ENCODE data around the gene ACP6. TPM values are rescaled to one million over a fixed set of nuclear protein-coding genes. Genes with fewer than 3 reads are reported as not detected.

Gene ACP6
- total RNA-seq, 2 experiments from 2014 or later: 20.0 to 38.6 TPM

- BruUV-seq (replicated peaks): no TSS peak
- H2AFZ ChIP-seq (ENCODE audit: low read length): no peak overlapping the region
- TF ChIP-seq, protein P1, sequence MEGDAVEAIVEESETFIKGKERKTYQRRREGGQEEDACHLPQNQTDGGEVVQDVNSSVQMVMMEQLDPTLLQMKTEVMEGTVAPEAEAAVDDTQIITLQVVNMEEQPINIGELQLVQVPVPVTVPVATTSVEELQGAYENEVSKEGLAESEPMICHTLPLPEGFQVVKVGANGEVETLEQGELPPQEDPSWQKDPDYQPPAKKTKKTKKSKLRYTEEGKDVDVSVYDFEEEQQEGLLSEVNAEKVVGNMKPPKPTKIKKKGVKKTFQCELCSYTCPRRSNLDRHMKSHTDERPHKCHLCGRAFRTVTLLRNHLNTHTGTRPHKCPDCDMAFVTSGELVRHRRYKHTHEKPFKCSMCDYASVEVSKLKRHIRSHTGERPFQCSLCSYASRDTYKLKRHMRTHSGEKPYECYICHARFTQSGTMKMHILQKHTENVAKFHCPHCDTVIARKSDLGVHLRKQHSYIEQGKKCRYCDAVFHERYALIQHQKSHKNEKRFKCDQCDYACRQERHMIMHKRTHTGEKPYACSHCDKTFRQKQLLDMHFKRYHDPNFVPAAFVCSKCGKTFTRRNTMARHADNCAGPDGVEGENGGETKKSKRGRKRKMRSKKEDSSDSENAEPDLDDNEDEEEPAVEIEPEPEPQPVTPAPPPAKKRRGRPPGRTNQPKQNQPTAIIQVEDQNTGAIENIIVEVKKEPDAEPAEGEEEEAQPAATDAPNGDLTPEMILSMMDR (conservative IDR thresholded peaks at IDR 0.05; ENCODE audit: low read length): no peak
- TF ChIP-seq EZH2phosphoT487 (IDR thresholded peaks at IDR 0.05; ENCODE audit: borderline replicate concordance, low read depth, low read length): no peak
- no peak for DNase-seq (ENCODE audit: low spot score)
- H3K4me3 ChIP-seq (ENCODE audit: low read depth, low read length, poor library complexity, severe bottlenecking): no peak overlapping the region
- H3K9me2 ChIP-seq (ENCODE audit: insufficient read depth, low read length): no peaks in the 10 kb centered on the region
- POLR2A ChIA-PET: no interaction called here
- no peak overlapping the region for H3K4me2 ChIP-seq (ENCODE audit: low read length)
- intact Hi-C loops (cut with micrococcal nuclease; ENCODE audit: unreplicated experiment): no loop called here
- peaks cover 9% of the 10 kb centered on the region; the same call in 1 of the 2 replicates for H3K79me2 ChIP-seq (ENCODE audit: insufficient read depth, low read depth, low read length)
- peaks cover 9% of the 10 kb centered on the region; the same call in 1 of the 2 replicates for H3K9me3 ChIP-seq (ENCODE audit: low read length)
- H3K36me3 ChIP-seq (ENCODE audit: insufficient read depth, low read length): no peaks in the 10 kb centered on the region
- H3K4me1 ChIP-seq (ENCODE audit: insufficient read depth, low read length, poor library complexity, severe bottlenecking): peaks cover 9% of the 10 kb centered on the region
- no peak overlapping the region for H3K27ac ChIP-seq (ENCODE audit: low read depth, low read length, poor library complexity, severe bottlenecking)
- CTCF ChIA-PET (ENCODE audit: unreplicated experiment): no interaction called here
- H4K20me1 ChIP-seq (ENCODE audit: insufficient read depth, low read length): no peaks in the 10 kb centered on the region
Observed at GRCh38 chr1:147673406-147673805, 3.1 kb upstream of the ACP6 start.

DNA sequence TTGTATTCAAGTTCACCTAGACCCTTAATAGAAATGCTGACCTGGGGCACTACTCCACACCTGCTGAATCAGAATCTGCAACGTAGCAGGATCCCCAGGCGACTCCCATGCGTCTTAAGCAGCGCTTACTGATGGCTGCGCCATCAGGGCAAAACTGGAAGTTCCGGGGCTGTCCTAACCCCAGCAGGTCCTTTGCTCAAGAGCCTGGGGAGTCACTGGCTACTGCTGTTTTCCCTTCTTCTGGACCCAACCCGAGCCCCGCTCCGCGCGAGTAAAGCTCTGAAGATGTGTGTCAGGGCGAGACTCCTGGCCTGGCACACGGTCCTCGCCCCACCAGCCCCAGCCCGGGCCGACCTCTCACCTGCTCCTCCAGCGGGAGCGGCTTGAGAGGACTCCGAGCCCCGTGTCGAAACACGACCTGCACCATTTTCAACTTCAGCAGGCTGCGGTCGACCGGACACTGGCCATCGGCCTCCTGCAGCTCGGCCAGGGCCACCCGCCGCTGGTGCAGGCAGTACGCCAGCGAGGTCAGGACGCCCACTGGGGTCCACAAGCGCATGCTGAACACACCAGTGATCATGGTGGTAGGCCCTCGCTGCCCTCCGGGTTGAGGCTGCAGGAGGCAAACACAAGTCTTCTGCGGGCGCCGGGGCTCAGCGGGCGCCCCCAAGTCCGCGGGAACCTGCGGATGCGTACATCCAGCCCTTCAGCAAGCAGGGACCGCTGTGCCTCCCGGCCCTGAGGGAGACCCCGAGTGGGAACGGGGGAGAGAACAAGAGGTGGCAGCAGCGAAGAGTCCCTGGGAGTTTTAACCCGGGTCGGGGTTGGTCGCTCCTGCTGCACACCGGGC, 630 bp downstream of the ACP6 start:
- peaks cover 14% of the 10 kb centered on the region; the same call in 1 of the 2 replicates for H3K79me2 ChIP-seq (ENCODE audit: insufficient read depth, low read depth, low read length)
- H2AFZ ChIP-seq (ENCODE audit: low read length): peak overlapping the region; percentile 89
- peaks cover 10% of the 10 kb centered on the region for H3K4me1 ChIP-seq (ENCODE audit: insufficient read depth, low read length, poor library complexity, severe bottlenecking)
- ChIA-PET CTCF (ENCODE audit: unreplicated experiment) (no interaction called here), POLR2A (interaction anchor here (1.0 kb wide), 1 partner anchor 179 kb away, joined by 4 read pairs; no protein-coding TSS in a partner anchor)
- H3K36me3 ChIP-seq (ENCODE audit: insufficient read depth, low read length): no peaks in the 10 kb centered on the region
- no peaks in the 10 kb centered on the region for H3K9me3 ChIP-seq (ENCODE audit: low read length)
- no peak for TF ChIP-seq EZH2phosphoT487 (IDR thresholded peaks at IDR 0.05; ENCODE audit: borderline replicate concordance, low read depth, low read length)
- TF ChIP-seq, protein P1 (conservative IDR thresholded peaks at IDR 0.05; ENCODE audit: low read length): peak; percentile 27; the same call in 1 of the 2 replicates
- peak; percentile 70 for DNase-seq (ENCODE audit: low spot score)
- intact Hi-C loops (cut with micrococcal nuclease; ENCODE audit: unreplicated experiment): no loop called here
- H3K27ac ChIP-seq (ENCODE audit: low read depth, low read length, poor library complexity, severe bottlenecking): no peak overlapping the region
- BruUV-seq (replicated peaks): no TSS peak
- H3K4me2 ChIP-seq (ENCODE audit: low read length): peak overlapping the region; percentile 84
- no peaks in the 10 kb centered on the region for H3K9me2 ChIP-seq (ENCODE audit: insufficient read depth, low read length)
- H3K4me3 ChIP-seq (ENCODE audit: low read depth, low read length, poor library complexity, severe bottlenecking): peak overlapping the region; percentile 84
- H4K20me1 ChIP-seq (ENCODE audit: insufficient read depth, low read length): no peaks in the 10 kb centered on the region

DNA sequence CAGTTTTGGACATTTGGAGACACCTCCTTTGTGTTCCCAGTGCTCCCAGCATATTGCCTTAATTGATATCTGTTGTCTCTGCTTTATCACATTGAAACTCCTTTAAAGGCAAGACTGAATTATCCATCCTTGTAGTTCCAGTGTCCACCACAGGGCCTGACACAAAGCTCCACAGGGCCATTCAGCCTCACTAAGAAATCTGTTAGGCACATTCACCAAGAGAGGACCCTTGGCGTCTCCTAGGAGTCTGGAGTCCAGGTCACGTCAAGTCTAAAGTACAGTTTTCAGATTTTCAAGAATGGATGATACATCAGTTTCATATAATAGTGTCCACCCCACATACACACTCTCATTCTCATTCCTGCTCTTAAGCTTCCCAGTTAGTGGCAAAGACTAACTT, 4.8 kb downstream of the ACP6 start:
- DNase-seq (ENCODE audit: low spot score): no peak
- H3K79me2 ChIP-seq (ENCODE audit: insufficient read depth, low read depth, low read length): peaks cover 14% of the 10 kb centered on the region; the same call in 1 of the 2 replicates
- H3K9me2 ChIP-seq (ENCODE audit: insufficient read depth, low read length): no peaks in the 10 kb centered on the region
- no peaks in the 10 kb centered on the region for H3K9me3 ChIP-seq (ENCODE audit: low read length)
- peaks cover 10% of the 10 kb centered on the region for H3K4me1 ChIP-seq (ENCODE audit: insufficient read depth, low read length, poor library complexity, severe bottlenecking)
- H3K4me3 ChIP-seq (ENCODE audit: low read depth, low read length, poor library complexity, severe bottlenecking): no peak overlapping the region
- intact Hi-C loops (cut with micrococcal nuclease; ENCODE audit: unreplicated experiment): no loop called here
- H3K4me2 ChIP-seq (ENCODE audit: low read length): no peak overlapping the region
- ChIA-PET CTCF (ENCODE audit: unreplicated experiment) (no interaction called here), POLR2A (interaction anchor here (0.5 to 1.5 kb wide), 2 partner anchors 12 to 285 kb away, joined by 3 to 4 read pairs; no protein-coding TSS in a partner anchor)
- H2AFZ ChIP-seq (ENCODE audit: low read length): no peak overlapping the region
- H3K36me3 ChIP-seq (ENCODE audit: insufficient read depth, low read length): no peaks in the 10 kb centered on the region
- no peaks in the 10 kb centered on the region for H4K20me1 ChIP-seq (ENCODE audit: insufficient read depth, low read length)
- BruUV-seq (replicated peaks): no TSS peak
- no peak for TF ChIP-seq EZH2phosphoT487 (IDR thresholded peaks at IDR 0.05; ENCODE audit: borderline replicate concordance, low read depth, low read length)
- TF ChIP-seq, protein P1 (conservative IDR thresholded peaks at IDR 0.05; ENCODE audit: low read length): peak; percentile 32; the same call in 1 of the 2 replicates
- H3K27ac ChIP-seq (ENCODE audit: low read depth, low read length, poor library complexity, severe bottlenecking): no peak overlapping the region
